HG03520 (cell line): ENCODE measurements around the gene CYTH3.

Experiments used
- ATAC-seq: cut with Tn5 transposase; IDR thresholded peaks from one replicate; pipeline ENCODE4 v1.9.1; 2021; ENCODE audit warnings: mild to moderate bottlenecking, moderate library complexity; ENCODE audit not compliant: unreplicated experiment

Gene CYTH3

DNA sequence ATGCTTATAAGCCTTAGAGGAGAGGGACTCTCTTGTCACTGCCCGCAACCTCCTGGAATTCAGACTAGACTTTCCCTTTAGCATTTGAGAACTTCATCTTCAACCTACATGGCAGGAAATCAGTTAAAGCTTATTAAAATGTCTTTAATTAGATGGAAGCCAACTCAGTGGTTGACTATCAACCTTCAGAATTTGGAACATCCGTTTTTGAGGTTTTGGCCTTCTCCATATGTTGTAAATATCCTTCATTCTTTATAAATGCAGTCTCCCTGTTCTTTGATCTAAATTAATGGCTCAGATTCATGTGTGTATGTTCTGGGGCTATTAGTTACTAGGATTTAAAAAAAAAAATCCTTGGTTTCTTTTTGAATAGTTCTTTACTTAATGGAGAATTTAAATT lies 156.2 kb downstream of the CYTH3 start:
- ATAC-seq = no peak
